ENCODE measurements around the gene CYP46A1. TPM values are rescaled to one million over a fixed set of nuclear protein-coding genes. Genes with fewer than 3 reads are reported as not detected.

The CYP46A1 gene
- total and polyA plus RNA-seq, 2 donors (not counting 1 experiment from before 2014, with no cell fraction given): 0.27 to 0.28 TPM

DNA sequence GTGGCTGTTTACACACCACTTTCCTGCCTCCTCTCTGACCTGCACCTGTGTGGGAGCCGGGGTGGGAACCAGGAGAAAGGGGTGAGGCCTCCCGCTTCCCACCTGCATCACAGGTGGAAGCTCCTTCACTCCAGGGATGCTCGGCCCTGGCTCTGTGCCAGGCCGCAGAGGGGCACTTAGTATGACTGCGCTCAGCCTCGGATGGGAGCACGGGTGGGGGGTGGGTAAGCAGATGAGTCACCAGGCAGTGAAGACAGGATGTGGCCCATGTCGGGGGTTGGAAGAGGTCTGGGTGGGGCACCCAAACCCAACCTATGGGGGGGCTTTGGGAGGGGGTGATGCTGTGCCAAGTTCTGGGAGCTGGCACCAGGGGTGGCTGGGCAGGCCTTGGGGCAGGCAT, 7.4 kb upstream of the CYP46A1 start:
- no peaks in the 10 kb centered on the region for H3K9me3 Mint-ChIP-seq (ENCODE audit: insufficient read depth)
- Histone ChIP-seq H3K9me3 (ENCODE audit: control extremely low read depth in 1 of 3, control insufficient read depth in 2 of 3, insufficient read depth in 1 of 3, low read length in 2 of 3) (peaks cover 0 to 27% (median 2%) of the 10 kb centered on the region in 3 donors), H3K36me3 (replicated peaks in 1 of 2; ENCODE audit: control extremely low read depth in 1 of 2, control insufficient read depth in 1 of 2, extremely low read depth in 1 of 2, insufficient read depth in 2 of 2, low read length in 1 of 2) (no peaks in the 10 kb centered on the region), H3K27ac (ENCODE audit: low read length in 2 of 2) (no peak overlapping the region), H3K27me3 (replicated peaks in 1 of 4; ENCODE audit: control extremely low read depth in 1 of 4, control insufficient read depth in 3 of 4, insufficient read depth in 4 of 4, low read length in 3 of 4) (peaks cover 0 to 23% (median 1%) of the 10 kb centered on the region in 4 experiments), H3K4me1 (ENCODE audit: control insufficient read depth in 2 of 2, insufficient read depth in 2 of 2, low read length in 2 of 2) (peaks cover 0 to 6% of the 10 kb centered on the region in 2 donors), H3K9ac (ENCODE audit: low read length) (no peak overlapping the region), H4K20me1 (ENCODE audit: control insufficient read depth, insufficient read depth, low read length, poor library complexity, severe bottlenecking) (no peaks in the 10 kb centered on the region), H3K4me3 (ENCODE audit: control extremely low read depth in 1 of 5, extremely low read depth in 1 of 5, insufficient read depth in 1 of 5, low read depth in 2 of 5, low read length in 4 of 5) (no peak overlapping the region), H3K4me2 (replicated peaks; ENCODE audit: low read depth, low read length, poor library complexity, severe bottlenecking) (no peak overlapping the region), H3K79me2 (ENCODE audit: control insufficient read depth, insufficient read depth, low read length) (no peaks in the 10 kb centered on the region), H2AFZ (ENCODE audit: insufficient read depth, low read depth, low read length, poor library complexity, severe bottlenecking) (no peak overlapping the region)
- peaks cover 9% of the 10 kb centered on the region for H3K4me1 Mint-ChIP-seq
- ChIA-PET POLR2A (no interaction called here), CTCF (no interaction called here)
- peaks cover 7% of the 10 kb centered on the region for H3K27me3 Mint-ChIP-seq
- TF ChIP-seq EZH2 (IDR thresholded peaks at IDR 0.05; ENCODE audit: borderline replicate concordance, insufficient read depth, low read depth, low read length, poor library complexity, severe bottlenecking): no peak
- TF ChIP-seq, protein P1, sequence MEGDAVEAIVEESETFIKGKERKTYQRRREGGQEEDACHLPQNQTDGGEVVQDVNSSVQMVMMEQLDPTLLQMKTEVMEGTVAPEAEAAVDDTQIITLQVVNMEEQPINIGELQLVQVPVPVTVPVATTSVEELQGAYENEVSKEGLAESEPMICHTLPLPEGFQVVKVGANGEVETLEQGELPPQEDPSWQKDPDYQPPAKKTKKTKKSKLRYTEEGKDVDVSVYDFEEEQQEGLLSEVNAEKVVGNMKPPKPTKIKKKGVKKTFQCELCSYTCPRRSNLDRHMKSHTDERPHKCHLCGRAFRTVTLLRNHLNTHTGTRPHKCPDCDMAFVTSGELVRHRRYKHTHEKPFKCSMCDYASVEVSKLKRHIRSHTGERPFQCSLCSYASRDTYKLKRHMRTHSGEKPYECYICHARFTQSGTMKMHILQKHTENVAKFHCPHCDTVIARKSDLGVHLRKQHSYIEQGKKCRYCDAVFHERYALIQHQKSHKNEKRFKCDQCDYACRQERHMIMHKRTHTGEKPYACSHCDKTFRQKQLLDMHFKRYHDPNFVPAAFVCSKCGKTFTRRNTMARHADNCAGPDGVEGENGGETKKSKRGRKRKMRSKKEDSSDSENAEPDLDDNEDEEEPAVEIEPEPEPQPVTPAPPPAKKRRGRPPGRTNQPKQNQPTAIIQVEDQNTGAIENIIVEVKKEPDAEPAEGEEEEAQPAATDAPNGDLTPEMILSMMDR (IDR thresholded peaks at IDR 0.05): no peak
- ATAC-seq (ENCODE audit: low read depth): no peak
- no peak overlapping the region for H3K4me3 Mint-ChIP-seq
- H3K27ac Mint-ChIP-seq: no peak overlapping the region
- intact Hi-C loops (cut with micrococcal nuclease): no loop called here
- DNase-seq: no peak
- 74% methylated on average over 4 of the region's 8 CpGs for WGBS (ENCODE audit: insufficient coverage)

- Mint-ChIP-seq H3K4me1 (peaks cover 6% of the 10 kb centered on the region), H3K4me3 (no peak overlapping the region), H3K27ac (no peak overlapping the region), H3K27me3 (peaks cover 7% of the 10 kb centered on the region), H3K9me3 (ENCODE audit: insufficient read depth) (no peaks in the 10 kb centered on the region)
- intact Hi-C loops (cut with micrococcal nuclease): no loop called here
- ATAC-seq (ENCODE audit: low read depth) (no peak), DNase-seq (no peak)
- CTCF ChIA-PET: no interaction called here
- Histone ChIP-seq H3K9me3 (ENCODE audit: control extremely low read depth in 1 of 3, control insufficient read depth in 2 of 3, insufficient read depth in 1 of 3, low read length in 2 of 3) (peaks cover 0 to 27% (median 2%) of the 10 kb centered on the region in 3 donors), H3K4me3 (ENCODE audit: control extremely low read depth in 1 of 5, extremely low read depth in 1 of 5, insufficient read depth in 1 of 5, low read depth in 2 of 5, low read length in 4 of 5) (no peak overlapping the region), H3K9ac (ENCODE audit: low read length) (no peak overlapping the region), H3K27me3 (replicated peaks in 1 of 4; ENCODE audit: control extremely low read depth in 1 of 4, control insufficient read depth in 3 of 4, insufficient read depth in 4 of 4, low read length in 3 of 4) (peaks cover 0 to 18% (median 1%) of the 10 kb centered on the region in 4 experiments), H4K20me1 (ENCODE audit: control insufficient read depth, insufficient read depth, low read length, poor library complexity, severe bottlenecking) (no peaks in the 10 kb centered on the region), H2AFZ (ENCODE audit: insufficient read depth, low read depth, low read length, poor library complexity, severe bottlenecking) (no peak overlapping the region), H3K4me1 (ENCODE audit: control insufficient read depth in 2 of 2, insufficient read depth in 2 of 2, low read length in 2 of 2) (peaks cover 0 to 3% of the 10 kb centered on the region in 2 donors), H3K79me2 (ENCODE audit: control insufficient read depth, insufficient read depth, low read length) (no peaks in the 10 kb centered on the region), H3K4me2 (replicated peaks; ENCODE audit: low read depth, low read length, poor library complexity, severe bottlenecking) (no peak overlapping the region), H3K36me3 (replicated peaks in 1 of 2; ENCODE audit: control extremely low read depth in 1 of 2, control insufficient read depth in 1 of 2, extremely low read depth in 1 of 2, insufficient read depth in 2 of 2, low read length in 1 of 2) (no peaks in the 10 kb centered on the region), H3K27ac (ENCODE audit: low read length in 2 of 2) (no peak overlapping the region)
- TF ChIP-seq EZH2 (IDR thresholded peaks at IDR 0.05; ENCODE audit: borderline replicate concordance, insufficient read depth, low read depth, low read length, poor library complexity, severe bottlenecking): no peak
- TF ChIP-seq, protein P1 (IDR thresholded peaks at IDR 0.05): no peak
- WGBS (ENCODE audit: insufficient coverage): 90% methylated on average over 14 of the region's 16 CpGs
- POLR2A ChIA-PET: no interaction called here
These were observed 6.6 kb upstream of the CYP46A1 start for GRCh38 chr14:99677231-99678140.

Data from B cell (primary cell).